SK-N-SH treated with all-trans-retinoic acid at 6 μM for 48 hours (cell line): ENCODE measurements around the gene KRTAP12-2.

ENCODE experiments used
- ATAC-seq: fragments of 200-7000 bp; cut with Tn5 transposase; 3 replicates; pipeline ENCODE4 v1.9.1; 2020; ENCODE audit warnings: mild to moderate bottlenecking, moderate library complexity
- ESRRG ChIP-seq: fragments of 250-450 bp; sonication (Bioruptor Pico); IDR thresholded peaks from 2 replicates; pipeline ENCODE4 v1.6.1; 2021; ENCODE audit warnings: mild to moderate bottlenecking
- GLIS3 ChIP-seq: fragments of 250-450 bp; sonication (Bioruptor Pico); IDR thresholded peaks from 2 replicates; pipeline ENCODE4 v1.5.0; 2020; ENCODE audit warnings: mild to moderate bottlenecking, moderate library complexity
- ISL1 ChIP-seq: fragments of 250-450 bp; sonication (Bioruptor Pico); IDR thresholded peaks from 2 replicates; pipeline ENCODE4 v2.1.2; 2022; ENCODE audit warnings: mild to moderate bottlenecking, moderate library complexity
- OSR1 ChIP-seq: fragments of 250-450 bp; sonication (Bioruptor Pico); IDR thresholded peaks from 2 replicates; pipeline ENCODE4 v1.8.0; 2022; ENCODE audit warnings: moderate library complexity, mild to moderate bottlenecking, inconsistent platforms
- PATZ1 ChIP-seq: fragments of 250-450 bp; sonication (Bioruptor Pico); IDR thresholded peaks from 2 replicates; pipeline ENCODE4 v1.8.0; 2020; ENCODE audit warnings: mild to moderate bottlenecking, moderate library complexity, borderline replicate concordance
- PPARA ChIP-seq: fragments of 250-450 bp; sonication (Bioruptor Pico); IDR thresholded peaks from 2 replicates; pipeline ENCODE4 v1.5.0; 2020; ENCODE audit warnings: mild to moderate bottlenecking, borderline replicate concordance
- RARB ChIP-seq: fragments of 250-450 bp; sonication (Bioruptor Pico); IDR thresholded peaks from 2 replicates; pipeline ENCODE4 v1.8.0; 2021; ENCODE audit warnings: mild to moderate bottlenecking, moderate library complexity
- SNAI2 ChIP-seq: fragments of 250-450 bp; sonication (Bioruptor Pico); IDR thresholded peaks from 2 replicates; pipeline ENCODE4 v1.5.0; 2020; ENCODE audit warnings: mild to moderate bottlenecking, moderate library complexity
- TSHZ2 ChIP-seq: fragments of 250-450 bp; sonication (Bioruptor Pico); IDR thresholded peaks from 2 replicates; pipeline ENCODE4 v1.5.0; 2020; ENCODE audit warnings: mild to moderate bottlenecking, moderate library complexity
- ZC3H10 ChIP-seq: fragments of 250-450 bp; sonication (Bioruptor Pico); IDR thresholded peaks from 2 replicates; pipeline ENCODE4 v1.5.1; 2021; ENCODE audit warnings: mild to moderate bottlenecking, moderate library complexity
- ZFP3 ChIP-seq: fragments of 250-450 bp; sonication (Bioruptor Pico); IDR thresholded peaks from 2 replicates; pipeline ENCODE4 v1.5.0; 2020; ENCODE audit warnings: mild to moderate bottlenecking, moderate library complexity
- ZFP30 ChIP-seq: fragments of 450-650 bp; formaldehyde crosslinking; IDR thresholded peaks from 2 replicates; pipeline ENCODE4 v1.5.0; 2022; ENCODE audit warnings: mild to moderate bottlenecking, moderate library complexity
- ZNF565 ChIP-seq: fragments of 450-650 bp; formaldehyde crosslinking; conservative IDR thresholded peaks from 2 replicates; pipeline ENCODE4 v1.5.0; 2020; ENCODE audit warnings: low read depth, mild to moderate bottlenecking, moderate library complexity
- TF ChIP-seq, protein P1 (sequence below): fragments of 250-450 bp; sonication (Bioruptor Pico); IDR thresholded peaks from 2 replicates; pipeline ENCODE4 v1.5.1; 2021; ENCODE audit warnings: mild to moderate bottlenecking, moderate library complexity
- TF ChIP-seq, protein P2 (sequence below): fragments of 250-450 bp; sonication (Bioruptor Pico); IDR thresholded peaks from 2 replicates; pipeline ENCODE4 v1.5.1; 2020; ENCODE audit warnings: low read depth, mild to moderate bottlenecking, moderate library complexity

KRTAP12-2 gene

GRCh38 chr21:44684483-44684882, 17.8 kb upstream of the KRTAP12-2 start:
- TF ChIP-seq PATZ1 (CRISPR knock-in tag) (no peak), OSR1 (CRISPR knock-in tag) (no peak), GLIS3 (CRISPR knock-in tag) (no peak), SNAI2 (CRISPR knock-in tag) (no peak), ZFP3 (CRISPR knock-in tag) (no peak), ZNF565 (no peak), ISL1 (CRISPR knock-in tag) (no peak), ZC3H10 (CRISPR knock-in tag) (no peak), ZFP30 (no peak), PPARA (CRISPR knock-in tag) (no peak)
- TF ChIP-seq, protein P1, sequence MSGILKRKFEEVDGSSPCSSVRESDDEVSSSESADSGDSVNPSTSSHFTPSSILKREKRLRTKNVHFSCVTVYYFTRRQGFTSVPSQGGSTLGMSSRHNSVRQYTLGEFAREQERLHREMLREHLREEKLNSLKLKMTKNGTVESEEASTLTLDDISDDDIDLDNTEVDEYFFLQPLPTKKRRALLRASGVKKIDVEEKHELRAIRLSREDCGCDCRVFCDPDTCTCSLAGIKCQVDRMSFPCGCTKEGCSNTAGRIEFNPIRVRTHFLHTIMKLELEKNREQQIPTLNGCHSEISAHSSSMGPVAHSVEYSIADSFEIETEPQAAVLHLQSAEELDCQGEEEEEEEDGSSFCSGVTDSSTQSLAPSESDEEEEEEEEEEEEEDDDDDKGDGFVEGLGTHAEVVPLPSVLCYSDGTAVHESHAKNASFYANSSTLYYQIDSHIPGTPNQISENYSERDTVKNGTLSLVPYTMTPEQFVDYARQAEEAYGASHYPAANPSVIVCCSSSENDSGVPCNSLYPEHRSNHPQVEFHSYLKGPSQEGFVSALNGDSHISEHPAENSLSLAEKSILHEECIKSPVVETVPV (CRISPR knock-in tag), result no peak
- ATAC-seq, result no peak

- ATAC-seq, result no peak
- TF ChIP-seq ZC3H10 (CRISPR knock-in tag) (no peak), RARB (CRISPR knock-in tag) (no peak), TSHZ2 (no peak), PPARA (CRISPR knock-in tag) (no peak), ZFP3 (CRISPR knock-in tag) (no peak)
- TF ChIP-seq, protein P2, sequence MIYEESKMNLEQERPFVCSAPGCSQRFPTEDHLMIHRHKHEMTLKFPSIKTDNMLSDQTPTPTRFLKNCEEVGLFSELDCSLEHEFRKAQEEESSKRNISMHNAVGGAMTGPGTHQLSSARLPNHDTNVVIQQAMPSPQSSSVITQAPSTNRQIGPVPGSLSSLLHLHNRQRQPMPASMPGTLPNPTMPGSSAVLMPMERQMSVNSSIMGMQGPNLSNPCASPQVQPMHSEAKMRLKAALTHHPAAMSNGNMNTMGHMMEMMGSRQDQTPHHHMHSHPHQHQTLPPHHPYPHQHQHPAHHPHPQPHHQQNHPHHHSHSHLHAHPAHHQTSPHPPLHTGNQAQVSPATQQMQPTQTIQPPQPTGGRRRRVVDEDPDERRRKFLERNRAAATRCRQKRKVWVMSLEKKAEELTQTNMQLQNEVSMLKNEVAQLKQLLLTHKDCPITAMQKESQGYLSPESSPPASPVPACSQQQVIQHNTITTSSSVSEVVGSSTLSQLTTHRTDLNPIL (CRISPR knock-in tag), result no peak
- TF ChIP-seq, all 23 proteins: peak for 0
Measured at GRCh38 chr21:44684077-44684476, 17.4 kb upstream of the KRTAP12-2 start.

GRCh38 chr21:44682580-44683151, 15.9 kb upstream of the KRTAP12-2 start:
- TF ChIP-seq, protein P1 (CRISPR knock-in tag), result no peak
- no peak for TF ChIP-seq TSHZ2
- TF ChIP-seq PPARA (CRISPR knock-in tag), result no peak
- no peak for TF ChIP-seq ZNF565
- no peak for TF ChIP-seq ZFP3 (CRISPR knock-in tag)
- no peak for TF ChIP-seq ESRRG (CRISPR knock-in tag)
- TF ChIP-seq ZC3H10 (CRISPR knock-in tag), result no peak
- ATAC-seq, result no peak
